CMK (cell line): ENCODE data around the gene RPL15.
"Not testable (repeated sequence)": the region's sequence is repeated elsewhere in the genome, so short reads cannot be mapped to it uniquely, and the experiment has no call there.

ENCODE experiments used
- DNase-seq: peaks from one replicate; pipeline ENCODE4 v3.0.0-alpha.2; 2010; ENCODE audit warnings: low read depth

Gene RPL15

GRCh38 chr3:23916886-23917678 is at the start of gene RPL15, which contains the start of gene NKIRAS1:
Gene RPL15 (plus strand): TSS chr3:23917132. CDS start chr3:23917860, 728 bp downstream.
Gene NKIRAS1 (minus strand): TSS chr3:23916990. CDS start chr3:23910904, 6,086 bp downstream.
- DNase-seq: peak; percentile 86

- no peak for DNase-seq
Observed at GRCh38 chr3:23867400-23867799, 49.5 kb upstream of the RPL15 start.

GRCh38 chr3:23867838-23868237 is 49.1 kb upstream of the RPL15 start:
- no peak for DNase-seq

DNA sequence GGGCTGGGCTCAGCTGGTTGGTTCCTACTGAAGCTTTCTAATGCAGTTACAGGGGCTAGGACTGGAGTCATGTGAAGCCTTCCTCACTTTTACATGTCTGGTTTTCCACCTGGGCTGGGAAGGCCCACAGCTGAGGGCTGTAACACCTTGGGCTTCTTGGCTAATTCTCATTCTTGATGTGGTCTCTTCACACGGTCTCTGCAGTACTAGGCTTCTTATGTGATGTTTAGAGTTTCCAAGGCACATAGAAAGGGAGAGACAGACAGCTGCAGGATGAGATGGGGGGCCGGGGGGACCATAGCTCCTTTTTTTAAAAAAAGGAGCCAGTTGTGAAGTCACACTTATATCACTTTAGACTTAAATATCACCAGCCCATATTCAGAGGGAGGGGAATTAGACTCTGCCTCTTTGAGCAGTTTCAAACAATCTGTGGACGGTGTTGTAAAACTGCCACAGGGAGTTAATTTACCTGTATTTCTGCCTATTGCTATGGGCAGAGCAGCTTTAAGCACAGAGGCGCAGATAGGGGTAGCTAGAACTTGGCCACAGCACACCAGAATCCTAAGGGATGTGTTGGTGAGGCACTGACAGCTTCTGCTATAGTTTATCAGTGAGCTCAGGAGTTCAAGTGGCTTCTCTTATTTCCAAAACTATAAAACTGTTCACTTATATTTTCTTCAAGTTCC is 46.8 kb upstream of the RPL15 start:
- DNase-seq: no peak

DNA sequence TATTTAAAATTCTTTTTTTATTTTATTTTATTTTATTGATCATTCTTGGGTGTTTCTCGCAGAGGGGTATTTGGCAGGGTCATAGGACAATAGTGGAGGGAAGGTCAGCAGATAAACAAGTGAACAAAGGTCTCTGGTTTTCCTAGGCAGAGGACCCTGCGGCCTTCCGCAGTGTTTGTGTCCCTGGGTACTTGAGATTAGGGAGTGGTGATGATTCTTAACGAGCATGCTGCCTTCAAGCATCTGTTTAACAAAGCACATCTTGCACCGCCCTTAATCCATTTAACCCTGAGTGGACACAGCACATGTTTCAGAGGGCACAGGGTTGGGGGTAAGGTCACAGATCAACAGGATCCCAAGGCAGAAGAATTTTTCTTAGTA is 46.3 kb upstream of the RPL15 start:
- not testable (repeated sequence) for DNase-seq

DNA sequence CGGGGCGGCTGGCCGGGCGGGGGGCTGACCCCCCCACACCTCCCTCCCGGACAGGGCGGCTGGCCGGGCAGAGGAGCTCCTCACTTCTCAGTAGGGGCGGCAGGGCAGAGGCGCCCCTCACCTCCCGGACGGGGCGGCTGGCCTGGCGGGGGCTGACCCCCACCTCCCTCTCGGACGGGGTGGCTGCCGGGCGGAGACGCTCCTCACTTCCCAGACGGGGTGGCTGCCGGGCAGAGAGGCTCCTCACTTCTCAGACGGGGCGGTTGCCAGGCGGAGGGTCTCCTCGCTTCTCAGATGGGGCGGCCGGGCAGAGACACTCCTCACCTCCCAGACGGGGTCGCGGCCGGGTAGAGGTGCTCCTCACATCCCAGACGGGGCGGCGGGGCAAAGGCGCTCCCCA is 45.6 kb upstream of the RPL15 start:
- DNase-seq: not testable (repeated sequence)

GRCh38 chr3:23872330-23872729 is 44.6 kb upstream of the RPL15 start:
- no peak for DNase-seq

DNA sequence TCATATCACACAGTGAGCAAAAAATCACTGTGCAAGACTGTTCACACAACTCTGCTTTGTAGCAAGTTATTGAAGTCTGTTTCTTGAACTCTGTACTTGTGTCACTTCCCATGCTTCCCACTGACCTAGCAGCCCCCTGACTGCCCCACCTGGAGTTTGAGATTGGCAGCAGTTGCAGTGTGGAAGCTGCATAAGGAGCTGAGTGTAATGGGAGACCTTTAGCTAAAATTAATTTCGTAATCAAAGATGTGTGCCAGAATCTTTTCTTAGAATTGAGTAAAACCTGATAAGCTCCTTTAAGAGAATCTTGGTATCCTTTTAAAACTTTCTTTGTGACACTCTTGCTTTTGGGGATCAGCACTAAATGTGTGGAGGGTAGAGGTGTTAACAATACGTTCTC is 43.0 kb upstream of the RPL15 start:
- no peak for DNase-seq

DNA sequence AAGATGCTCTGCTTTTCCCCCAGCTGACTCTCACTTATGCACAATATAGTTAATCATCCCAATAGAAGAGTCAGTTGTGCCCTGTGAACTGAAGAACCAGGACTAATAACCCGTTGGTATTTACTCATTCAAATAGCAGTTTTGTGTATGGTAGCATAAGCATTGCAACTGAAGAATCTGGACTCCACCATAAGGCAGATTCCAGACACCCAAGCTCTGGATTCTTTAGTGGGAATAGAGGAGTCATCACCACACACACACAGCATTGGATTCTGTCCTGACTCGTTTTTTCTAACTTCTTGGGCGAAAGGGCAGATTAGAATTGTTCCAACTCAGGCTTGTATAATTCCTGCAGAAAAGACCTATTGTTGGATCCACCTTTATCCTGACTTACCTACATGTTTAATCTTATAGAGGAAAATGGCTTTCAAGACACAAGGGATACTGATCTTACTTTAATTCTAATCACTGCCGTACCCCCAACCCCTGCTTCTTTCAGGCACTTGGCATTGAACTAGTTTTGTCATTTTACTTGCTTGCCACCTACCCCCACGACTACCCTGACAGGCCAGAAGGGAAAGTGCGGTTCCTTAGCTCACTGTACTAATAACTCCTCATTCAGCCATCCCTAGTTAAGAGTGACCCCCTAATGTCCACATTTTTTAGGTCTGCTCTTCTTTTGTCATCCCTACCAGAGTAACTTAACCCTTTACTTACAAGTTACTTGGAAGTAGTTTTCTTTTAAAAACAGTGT is 42.4 kb upstream of the RPL15 start:
- no peak for DNase-seq

DNA sequence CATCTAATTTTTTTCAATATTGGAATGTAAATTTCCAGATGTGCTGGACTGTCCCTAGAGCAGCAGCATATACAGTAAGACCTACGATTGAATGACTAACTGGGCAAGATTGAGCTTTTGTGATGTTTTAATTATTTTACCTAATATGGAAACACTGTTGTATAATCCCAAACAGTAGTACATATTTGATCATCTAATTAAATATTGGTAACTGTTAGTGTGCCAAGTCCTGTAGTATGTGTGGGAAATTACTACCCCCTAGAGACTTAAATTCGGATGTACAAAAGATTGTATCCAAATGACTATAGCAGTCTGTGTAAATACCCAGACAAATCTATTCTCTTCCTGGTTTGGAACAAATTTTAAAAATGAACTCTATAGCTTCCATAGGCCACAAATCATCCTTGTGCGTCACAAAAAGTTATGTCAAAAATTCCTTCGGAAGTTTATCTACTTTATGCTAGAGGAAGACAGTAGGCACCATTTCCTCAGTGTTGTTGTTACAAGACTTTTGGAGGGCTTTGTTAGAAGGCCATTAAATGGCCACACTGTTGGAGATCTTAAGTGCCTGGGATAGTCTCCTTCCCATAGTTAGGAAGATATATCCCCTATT is 41.7 kb upstream of the RPL15 start:
- no peak for DNase-seq

- DNase-seq: no peak
Observed at GRCh38 chr3:23876923-23877322, 40.0 kb upstream of the RPL15 start.

- DNase-seq: no peak
Observed at GRCh38 chr3:23877329-23877980, 39.5 kb upstream of the RPL15 start.

- no peak for DNase-seq
Observed at GRCh38 chr3:23879485-23879884, 37.4 kb upstream of the RPL15 start.

DNA sequence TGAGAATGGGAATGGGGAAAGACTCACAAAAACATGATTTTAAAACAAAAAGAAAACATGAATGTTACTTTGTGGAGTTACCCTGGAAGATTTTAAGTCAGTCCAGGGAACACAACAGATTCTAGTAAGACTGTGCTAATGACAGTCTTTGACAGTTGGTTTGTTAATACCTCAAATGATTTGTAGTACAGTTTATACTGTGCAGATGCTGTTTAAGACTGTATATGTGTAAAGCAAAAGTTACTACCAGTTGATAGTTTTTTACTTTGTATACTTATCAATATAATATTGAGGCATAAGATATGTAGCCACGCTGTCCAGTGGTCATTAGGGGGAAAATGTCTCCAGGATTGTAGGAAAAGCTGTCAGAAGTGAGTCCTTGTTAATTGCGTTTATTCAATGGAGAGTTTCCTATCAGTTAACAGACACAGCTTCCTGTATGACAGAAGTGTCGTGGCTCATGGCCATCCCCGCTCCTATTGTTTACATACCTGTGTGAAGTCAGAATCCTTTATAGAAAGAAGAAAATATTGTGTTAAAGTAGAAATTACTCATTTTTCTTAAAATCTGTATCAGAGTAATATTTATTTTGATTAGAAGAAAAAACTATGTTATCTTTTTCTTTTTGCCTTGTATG is 36.1 kb upstream of the RPL15 start:
- no peak for DNase-seq

DNA sequence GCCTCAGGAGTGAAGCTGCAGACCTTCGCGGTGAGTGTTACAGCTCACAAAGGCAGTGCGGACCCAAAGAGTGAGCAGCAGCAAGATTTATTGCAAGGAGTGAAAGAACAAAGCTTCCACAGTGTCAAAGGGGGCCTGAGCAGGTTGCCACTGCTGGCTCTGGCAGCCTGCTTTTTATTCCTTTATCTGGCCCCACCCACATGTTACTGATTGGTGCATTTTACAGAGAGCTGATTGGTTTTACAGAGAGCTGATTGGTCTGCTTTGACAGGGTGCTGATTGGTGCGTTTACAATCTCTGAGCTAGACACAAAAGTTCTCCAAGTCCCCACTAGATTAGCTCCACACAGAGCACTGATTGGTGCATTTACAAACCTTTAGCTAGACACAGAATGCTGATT is 34.9 kb upstream of the RPL15 start:
- DNase-seq: not testable (repeated sequence)

DNA sequence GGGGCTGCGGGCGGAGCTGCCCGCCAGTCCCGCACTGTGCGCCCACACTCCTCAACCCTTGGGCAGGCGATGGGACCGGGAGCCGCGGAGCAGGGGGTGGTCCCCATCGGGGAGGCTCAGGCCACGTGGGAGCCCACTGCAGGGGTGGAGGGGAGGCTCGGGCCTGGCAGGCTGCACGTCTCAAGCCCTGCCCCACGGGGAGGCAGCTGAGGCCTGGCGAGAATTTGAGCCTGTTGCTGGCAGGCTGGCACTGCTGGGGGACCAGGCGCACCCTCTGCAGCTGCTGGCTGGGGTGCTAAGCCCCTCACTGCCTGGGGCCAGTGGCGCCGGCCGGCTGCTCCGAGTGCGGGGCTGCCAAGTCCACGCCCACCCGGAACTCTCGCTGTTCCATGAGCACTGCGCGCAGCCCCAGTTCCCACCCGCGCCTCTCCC is 34.4 kb upstream of the RPL15 start:
- DNase-seq: no peak

DNA sequence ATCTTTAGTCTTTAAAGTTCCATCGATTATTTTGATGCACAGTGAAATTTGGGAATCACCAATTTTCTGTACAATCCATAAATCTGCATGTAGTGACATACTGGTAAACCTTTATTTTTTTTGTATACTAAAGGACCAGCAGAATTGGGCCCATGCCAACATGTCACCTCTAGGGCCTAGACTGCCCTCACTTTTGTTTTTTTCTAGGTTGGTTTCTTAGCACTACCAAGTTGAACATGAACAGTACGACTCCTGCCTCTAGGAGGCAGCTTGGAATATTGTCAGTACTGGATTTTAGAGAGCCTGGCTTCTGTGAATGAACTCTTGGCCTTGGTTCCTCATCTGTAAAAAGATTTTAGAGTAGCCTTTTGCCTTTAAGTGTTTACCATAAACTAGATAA is 32.5 kb upstream of the RPL15 start:
- DNase-seq: no peak

DNA sequence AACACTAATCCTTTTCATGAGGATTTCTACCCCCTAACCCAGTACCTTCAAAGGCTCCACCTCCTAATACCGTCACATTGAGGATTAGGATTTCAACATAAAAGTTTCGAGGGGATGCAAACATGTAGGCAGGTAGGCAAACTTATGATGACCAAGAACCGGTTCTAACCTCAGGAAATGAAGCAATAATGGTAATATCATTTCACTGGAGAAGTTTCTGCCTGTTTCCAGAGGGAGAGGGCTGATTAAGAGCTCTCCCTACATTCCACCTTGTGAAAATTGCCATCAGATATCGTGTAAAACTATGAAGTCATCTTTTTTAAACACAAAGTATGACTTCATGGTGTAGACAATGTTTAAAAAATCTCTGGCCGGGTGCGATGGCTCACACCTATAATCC is 31.7 kb upstream of the RPL15 start:
- no peak for DNase-seq

DNA sequence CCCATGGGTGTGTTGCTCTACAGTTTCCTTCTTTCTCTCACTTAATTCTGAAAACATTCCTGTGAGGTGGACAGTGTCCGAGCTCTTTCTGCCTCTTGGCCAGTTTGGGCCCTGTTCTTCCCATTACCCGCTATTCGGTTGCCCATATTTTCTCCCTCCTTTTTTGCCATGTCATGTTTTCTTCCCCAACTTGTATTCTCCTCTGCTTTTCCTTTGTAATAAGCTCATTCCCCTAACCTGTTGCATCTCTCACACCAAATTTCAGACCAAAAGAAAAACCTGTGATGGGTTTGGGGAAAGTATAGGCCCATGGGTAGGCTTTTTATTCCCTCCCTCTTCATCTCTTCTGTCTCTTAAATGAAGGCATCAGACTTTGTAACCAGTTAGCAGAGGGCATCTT is 30.6 kb upstream of the RPL15 start:
- no peak for DNase-seq

DNA sequence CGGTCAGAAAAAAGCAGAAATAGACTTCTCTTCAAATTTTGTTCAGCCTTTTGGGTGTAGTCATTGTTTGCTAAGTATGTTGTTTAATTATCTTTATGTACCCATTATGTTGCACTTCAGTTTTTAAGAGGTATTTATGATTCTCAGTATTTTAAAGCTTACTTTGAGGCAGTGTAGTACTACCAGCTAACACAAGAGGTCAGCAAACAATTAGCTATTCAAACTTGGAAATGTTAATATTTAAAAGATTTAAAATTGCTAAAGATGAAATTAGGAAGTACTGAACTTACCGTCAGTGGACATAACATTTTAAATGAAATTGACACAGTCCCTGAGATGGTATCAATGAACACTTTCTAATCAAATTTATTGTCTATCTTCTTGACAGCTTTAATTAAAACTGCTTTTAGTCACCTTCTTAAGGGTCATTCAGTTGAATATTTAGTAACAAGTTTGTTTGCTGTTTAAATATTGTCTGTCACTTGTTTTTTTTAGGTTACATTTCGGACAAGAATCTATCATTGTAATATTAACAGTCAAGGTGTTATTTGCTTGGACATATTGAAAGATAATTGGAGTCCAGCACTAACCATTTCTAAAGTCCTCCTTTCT is 28.2 kb upstream of the RPL15 start:
- DNase-seq: no peak

DNA sequence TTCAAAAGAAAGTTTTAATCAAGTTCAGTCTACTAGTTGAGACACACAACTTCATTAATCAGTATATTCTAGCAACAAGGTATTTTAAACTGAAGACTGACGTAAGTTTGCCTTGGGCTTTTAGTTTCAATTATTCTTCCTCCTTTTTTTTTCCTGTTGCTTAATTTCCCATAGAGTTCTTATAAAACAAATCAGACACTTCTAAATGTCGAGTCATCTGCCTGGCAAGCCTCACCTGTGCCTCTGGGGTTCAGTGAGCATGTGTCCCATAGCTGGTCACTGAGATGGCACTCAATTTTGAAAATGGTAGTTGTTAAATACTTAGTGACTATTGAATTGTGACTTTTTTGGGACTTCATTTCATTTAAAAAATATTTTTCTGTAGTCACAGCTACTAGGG is 27.5 kb upstream of the RPL15 start:
- DNase-seq: no peak
